ENCODE results near the gene PRODH2. TPM values are rescaled to one million over a fixed set of nuclear protein-coding genes. Genes with fewer than 3 reads are reported as not detected.

The PRODH2 gene
- total RNA-seq, 1 donor from 2014 or later: not detected

- H3K4me1 Mint-ChIP-seq (ENCODE audit: unreplicated experiment): peaks cover 3% of the 10 kb centered on the region
- TF ChIP-seq CTCF (IDR thresholded peaks at IDR 0.05; ENCODE audit: unreplicated experiment): no peak
- H3K36me3 Mint-ChIP-seq (ENCODE audit: low read depth, unreplicated experiment): no peaks in the 10 kb centered on the region
- no peaks in the 10 kb centered on the region for H3K9me3 Mint-ChIP-seq (ENCODE audit: unreplicated experiment)
- peaks cover 9% of the 10 kb centered on the region for H3K27me3 Mint-ChIP-seq (ENCODE audit: unreplicated experiment)
- no peak for DNase-seq (ENCODE audit: low spot score)
- H3K27ac Mint-ChIP-seq (ENCODE audit: unreplicated experiment): no peak overlapping the region
- H3K4me3 Mint-ChIP-seq (ENCODE audit: unreplicated experiment): no peak overlapping the region
Observed at GRCh38 chr19:35811317-35812219, 1.1 kb downstream of the PRODH2 start.

GRCh38 chr19:35807633-35808032 lies 5.0 kb downstream of the PRODH2 start:
- Mint-ChIP-seq H3K36me3 (ENCODE audit: low read depth, unreplicated experiment) (no peaks in the 10 kb centered on the region), H3K27me3 (ENCODE audit: unreplicated experiment) (peaks cover 17% of the 10 kb centered on the region), H3K4me1 (ENCODE audit: unreplicated experiment) (peaks cover 9% of the 10 kb centered on the region), H3K27ac (ENCODE audit: unreplicated experiment) (no peak overlapping the region), H3K9me3 (ENCODE audit: unreplicated experiment) (no peaks in the 10 kb centered on the region), H3K4me3 (ENCODE audit: unreplicated experiment) (no peak overlapping the region)
- DNase-seq (ENCODE audit: low spot score): no peak
- no peak for TF ChIP-seq CTCF (IDR thresholded peaks at IDR 0.05; ENCODE audit: unreplicated experiment)

- TF ChIP-seq CTCF (IDR thresholded peaks at IDR 0.05; ENCODE audit: unreplicated experiment): no peak
- Mint-ChIP-seq H3K27ac (ENCODE audit: unreplicated experiment) (no peak overlapping the region), H3K9me3 (ENCODE audit: unreplicated experiment) (no peaks in the 10 kb centered on the region), H3K27me3 (ENCODE audit: unreplicated experiment) (peaks cover 17% of the 10 kb centered on the region), H3K36me3 (ENCODE audit: low read depth, unreplicated experiment) (peaks cover 3% of the 10 kb centered on the region), H3K4me1 (ENCODE audit: unreplicated experiment) (peaks cover 9% of the 10 kb centered on the region), H3K4me3 (ENCODE audit: unreplicated experiment) (no peak overlapping the region)
- DNase-seq (ENCODE audit: low spot score): no peak
Observed at GRCh38 chr19:35806597-35806996, 6.0 kb downstream of the PRODH2 start.

- H3K27ac Mint-ChIP-seq (ENCODE audit: unreplicated experiment): no peak overlapping the region
- no peak for TF ChIP-seq CTCF (IDR thresholded peaks at IDR 0.05; ENCODE audit: unreplicated experiment)
- H3K4me1 Mint-ChIP-seq (ENCODE audit: unreplicated experiment): peaks cover 9% of the 10 kb centered on the region
- peaks cover 4% of the 10 kb centered on the region for H3K36me3 Mint-ChIP-seq (ENCODE audit: low read depth, unreplicated experiment)
- H3K4me3 Mint-ChIP-seq (ENCODE audit: unreplicated experiment): no peak overlapping the region
- DNase-seq (ENCODE audit: low spot score): no peak
- H3K27me3 Mint-ChIP-seq (ENCODE audit: unreplicated experiment): peaks cover 15% of the 10 kb centered on the region
- H3K9me3 Mint-ChIP-seq (ENCODE audit: unreplicated experiment): no peaks in the 10 kb centered on the region
Observed at GRCh38 chr19:35805526-35806102, 7.0 kb downstream of the PRODH2 start.

- no peak for DNase-seq (ENCODE audit: low spot score)
- Mint-ChIP-seq H3K27me3 (ENCODE audit: unreplicated experiment) (peaks cover 16% of the 10 kb centered on the region), H3K27ac (ENCODE audit: unreplicated experiment) (no peak overlapping the region), H3K36me3 (ENCODE audit: low read depth, unreplicated experiment) (peaks cover 4% of the 10 kb centered on the region), H3K4me1 (ENCODE audit: unreplicated experiment) (peaks cover 9% of the 10 kb centered on the region), H3K9me3 (ENCODE audit: unreplicated experiment) (no peaks in the 10 kb centered on the region), H3K4me3 (ENCODE audit: unreplicated experiment) (no peak overlapping the region)
- no peak for TF ChIP-seq CTCF (IDR thresholded peaks at IDR 0.05; ENCODE audit: unreplicated experiment)
Observed at GRCh38 chr19:35801828-35802227, 10.8 kb downstream of the PRODH2 start.
